ENCODE measurements around the gene PRKCH.

GRCh38 chr14:61575551-61576150 lies 254.3 kb downstream of the PRKCH start:
- no peak for TF ChIP-seq NR3C1 (CRISPR knock-in tag; conservative IDR thresholded peaks at IDR 0.05; ENCODE audit: low read depth)
- TF ChIP-seq CDX4 (CRISPR knock-in tag; IDR thresholded peaks at IDR 0.05; ENCODE audit: borderline replicate concordance): no peak
- TF ChIP-seq FOXP4 (CRISPR knock-in tag; IDR thresholded peaks at IDR 0.05): no peak
- no peak for TF ChIP-seq CTCF (IDR thresholded peaks at IDR 0.05)
- TF ChIP-seq, protein P1, sequence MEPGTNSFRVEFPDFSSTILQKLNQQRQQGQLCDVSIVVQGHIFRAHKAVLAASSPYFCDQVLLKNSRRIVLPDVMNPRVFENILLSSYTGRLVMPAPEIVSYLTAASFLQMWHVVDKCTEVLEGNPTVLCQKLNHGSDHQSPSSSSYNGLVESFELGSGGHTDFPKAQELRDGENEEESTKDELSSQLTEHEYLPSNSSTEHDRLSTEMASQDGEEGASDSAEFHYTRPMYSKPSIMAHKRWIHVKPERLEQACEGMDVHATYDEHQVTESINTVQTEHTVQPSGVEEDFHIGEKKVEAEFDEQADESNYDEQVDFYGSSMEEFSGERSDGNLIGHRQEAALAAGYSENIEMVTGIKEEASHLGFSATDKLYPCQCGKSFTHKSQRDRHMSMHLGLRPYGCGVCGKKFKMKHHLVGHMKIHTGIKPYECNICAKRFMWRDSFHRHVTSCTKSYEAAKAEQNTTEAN (CRISPR knock-in tag; IDR thresholded peaks at IDR 0.05): no peak
- TF ChIP-seq ZNF138 (CRISPR knock-in tag; conservative IDR thresholded peaks at IDR 0.05): no peak
- TF ChIP-seq, protein P2, sequence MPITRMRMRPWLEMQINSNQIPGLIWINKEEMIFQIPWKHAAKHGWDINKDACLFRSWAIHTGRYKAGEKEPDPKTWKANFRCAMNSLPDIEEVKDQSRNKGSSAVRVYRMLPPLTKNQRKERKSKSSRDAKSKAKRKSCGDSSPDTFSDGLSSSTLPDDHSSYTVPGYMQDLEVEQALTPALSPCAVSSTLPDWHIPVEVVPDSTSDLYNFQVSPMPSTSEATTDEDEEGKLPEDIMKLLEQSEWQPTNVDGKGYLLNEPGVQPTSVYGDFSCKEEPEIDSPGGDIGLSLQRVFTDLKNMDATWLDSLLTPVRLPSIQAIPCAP (CRISPR knock-in tag; IDR thresholded peaks at IDR 0.05): no peak
- TF ChIP-seq JUN (CRISPR knock-in tag; IDR thresholded peaks at IDR 0.05): no peak
- TF ChIP-seq, protein P3, sequence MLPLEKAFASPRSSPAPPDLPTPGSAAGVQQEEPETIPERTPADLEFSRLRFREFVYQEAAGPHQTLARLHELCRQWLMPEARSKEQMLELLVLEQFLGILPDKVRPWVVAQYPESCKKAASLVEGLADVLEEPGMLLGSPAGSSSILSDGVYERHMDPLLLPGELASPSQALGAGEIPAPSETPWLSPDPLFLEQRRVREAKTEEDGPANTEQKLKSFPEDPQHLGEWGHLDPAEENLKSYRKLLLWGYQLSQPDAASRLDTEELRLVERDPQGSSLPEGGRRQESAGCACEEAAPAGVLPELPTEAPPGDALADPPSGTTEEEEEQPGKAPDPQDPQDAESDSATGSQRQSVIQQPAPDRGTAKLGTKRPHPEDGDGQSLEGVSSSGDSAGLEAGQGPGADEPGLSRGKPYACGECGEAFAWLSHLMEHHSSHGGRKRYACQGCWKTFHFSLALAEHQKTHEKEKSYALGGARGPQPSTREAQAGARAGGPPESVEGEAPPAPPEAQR (CRISPR knock-in tag; IDR thresholded peaks at IDR 0.05): no peak
- TF ChIP-seq GTF2I (CRISPR knock-in tag; conservative IDR thresholded peaks at IDR 0.05): no peak
- no peak for TF ChIP-seq NFE2L1 (CRISPR knock-in tag; IDR thresholded peaks at IDR 0.05)

Measured in WTC11 (cell line).